Endothelial cell of umbilical vein (primary cell): ENCODE measurements around the gene KIF23.
A peak's percentile ranks its signal among the peaks of the same experiment; 100 is the strongest.

Experiments used
- EZH2 ChIP-seq: IDR thresholded peaks from 2 replicates; pipeline ENCODE4 v1.6.1; 2012; ENCODE audit warnings: borderline replicate concordance, low read depth, mild to moderate bottlenecking, moderate library complexity, low read length, inconsistent platforms; ENCODE audit not compliant: severe bottlenecking
- FOS ChIP-seq: IDR thresholded peaks from 2 replicates; pipeline ENCODE4 v1.6.1; 2011; ENCODE audit warnings: mild to moderate bottlenecking, low read length, moderate library complexity, borderline replicate concordance; ENCODE audit not compliant: insufficient read depth
- GATA2 ChIP-seq: IDR thresholded peaks from 2 replicates; pipeline ENCODE4 v1.7.0; 2011; ENCODE audit warnings: low read depth, mild to moderate bottlenecking, moderate library complexity, mixed read lengths, low read length; ENCODE audit not compliant: insufficient read length, insufficient read depth
- JUN ChIP-seq: IDR thresholded peaks from 2 replicates; pipeline ENCODE4 v1.6.1; 2011; ENCODE audit warnings: borderline replicate concordance, low read depth; ENCODE audit not compliant: insufficient read length, insufficient read depth
- MAX ChIP-seq: IDR thresholded peaks from 2 replicates; pipeline ENCODE4 v1.6.1; 2011; ENCODE audit not compliant: insufficient read depth, insufficient read length
- MYC ChIP-seq: IDR thresholded peaks from one replicate; pipeline ENCODE4 v1.6.1; 2011; ENCODE audit warnings: mild to moderate bottlenecking, low read depth, low read length
- POLR2A ChIP-seq: IDR thresholded peaks from 2 replicates; pipeline ENCODE4 v1.6.1; 2012; ENCODE audit warnings: low read depth, mild to moderate bottlenecking, control low read depth, low read length
- POLR2AphosphoS5 ChIP-seq: IDR thresholded peaks from 2 replicates; pipeline ENCODE4 v1.6.1; 2012; ENCODE audit warnings: low read depth, mild to moderate bottlenecking, control low read depth, low read length, moderate library complexity; ENCODE audit not compliant: insufficient read depth
- TF ChIP-seq, protein P1 (sequence below), 2 donors: IDR thresholded peaks; 1 replicate in 1 of 2; 2 replicates in 1 of 2; pipeline ENCODE4 v1.5.1; 2011; ENCODE audit warnings: low read length in 2 of 2, mild to moderate bottlenecking in 2 of 2, moderate library complexity in 2 of 2, control low read depth in 1 of 2, inconsistent platforms in 1 of 2, low read depth in 1 of 2; ENCODE audit not compliant: insufficient read depth in 1 of 2; ENCODE audit errors: extremely low read depth in 1 of 2

GRCh38 chr15:69468241-69469121 is 54.3 kb downstream of the KIF23 start:
- TF ChIP-seq, protein P1, sequence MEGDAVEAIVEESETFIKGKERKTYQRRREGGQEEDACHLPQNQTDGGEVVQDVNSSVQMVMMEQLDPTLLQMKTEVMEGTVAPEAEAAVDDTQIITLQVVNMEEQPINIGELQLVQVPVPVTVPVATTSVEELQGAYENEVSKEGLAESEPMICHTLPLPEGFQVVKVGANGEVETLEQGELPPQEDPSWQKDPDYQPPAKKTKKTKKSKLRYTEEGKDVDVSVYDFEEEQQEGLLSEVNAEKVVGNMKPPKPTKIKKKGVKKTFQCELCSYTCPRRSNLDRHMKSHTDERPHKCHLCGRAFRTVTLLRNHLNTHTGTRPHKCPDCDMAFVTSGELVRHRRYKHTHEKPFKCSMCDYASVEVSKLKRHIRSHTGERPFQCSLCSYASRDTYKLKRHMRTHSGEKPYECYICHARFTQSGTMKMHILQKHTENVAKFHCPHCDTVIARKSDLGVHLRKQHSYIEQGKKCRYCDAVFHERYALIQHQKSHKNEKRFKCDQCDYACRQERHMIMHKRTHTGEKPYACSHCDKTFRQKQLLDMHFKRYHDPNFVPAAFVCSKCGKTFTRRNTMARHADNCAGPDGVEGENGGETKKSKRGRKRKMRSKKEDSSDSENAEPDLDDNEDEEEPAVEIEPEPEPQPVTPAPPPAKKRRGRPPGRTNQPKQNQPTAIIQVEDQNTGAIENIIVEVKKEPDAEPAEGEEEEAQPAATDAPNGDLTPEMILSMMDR (IDR thresholded peaks at IDR 0.05; ENCODE audit: extremely low read depth in 1 of 2, insufficient read depth in 1 of 2, low read depth in 1 of 2, low read length in 2 of 2) = no peak
- TF ChIP-seq POLR2AphosphoS5 (no peak), EZH2 (no peak), POLR2A (no peak), MAX (no peak), JUN (no peak), MYC (no peak), GATA2 (no peak), FOS (peak; percentile 25)
